Measurements from ENCODE around the gene ARAP3.
A peak's percentile ranks its signal among the peaks of the same experiment; 100 is the strongest.

ARAP3 gene

DNA sequence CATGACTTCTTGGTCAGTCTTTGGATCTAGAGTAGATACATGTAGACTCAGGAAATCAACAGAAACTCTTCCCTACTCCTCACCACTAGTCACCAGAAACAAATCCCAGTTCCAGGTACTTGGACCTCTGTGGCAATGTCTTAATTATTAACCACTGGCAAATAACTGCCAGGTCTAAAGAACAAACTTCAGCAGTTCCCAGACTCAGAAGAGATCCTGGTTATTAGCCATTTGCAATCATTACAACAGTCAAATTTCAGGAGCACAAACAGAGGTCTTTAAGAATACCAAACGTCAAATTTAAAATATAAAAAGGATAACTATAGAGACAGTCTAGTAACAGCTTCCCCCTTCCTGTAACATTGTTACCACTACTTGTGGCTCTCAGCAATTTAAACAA, 73.5 kb downstream of the ARAP3 start:
- no peak for DNase-seq

DNA sequence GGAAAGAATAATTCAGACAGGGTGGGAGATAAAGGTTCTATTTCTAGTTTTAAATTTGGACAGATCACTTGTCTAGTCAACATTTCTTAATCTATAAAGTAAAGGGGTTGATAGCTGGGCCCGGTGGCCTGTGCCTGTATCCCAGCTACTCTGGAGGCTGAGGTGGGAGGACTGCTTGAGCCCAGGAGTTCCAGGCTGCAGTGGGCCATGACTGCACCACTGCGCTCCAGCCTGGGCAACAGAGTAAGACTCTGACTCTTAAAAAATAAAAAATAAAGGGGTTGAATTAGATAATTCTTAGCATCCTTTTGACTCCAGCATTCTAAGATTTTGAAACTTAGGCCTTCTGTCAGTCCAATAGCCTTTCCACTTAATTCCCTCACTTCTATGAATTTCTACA, 74.0 kb downstream of the ARAP3 start:
- DNase-seq, result no peak

DNA sequence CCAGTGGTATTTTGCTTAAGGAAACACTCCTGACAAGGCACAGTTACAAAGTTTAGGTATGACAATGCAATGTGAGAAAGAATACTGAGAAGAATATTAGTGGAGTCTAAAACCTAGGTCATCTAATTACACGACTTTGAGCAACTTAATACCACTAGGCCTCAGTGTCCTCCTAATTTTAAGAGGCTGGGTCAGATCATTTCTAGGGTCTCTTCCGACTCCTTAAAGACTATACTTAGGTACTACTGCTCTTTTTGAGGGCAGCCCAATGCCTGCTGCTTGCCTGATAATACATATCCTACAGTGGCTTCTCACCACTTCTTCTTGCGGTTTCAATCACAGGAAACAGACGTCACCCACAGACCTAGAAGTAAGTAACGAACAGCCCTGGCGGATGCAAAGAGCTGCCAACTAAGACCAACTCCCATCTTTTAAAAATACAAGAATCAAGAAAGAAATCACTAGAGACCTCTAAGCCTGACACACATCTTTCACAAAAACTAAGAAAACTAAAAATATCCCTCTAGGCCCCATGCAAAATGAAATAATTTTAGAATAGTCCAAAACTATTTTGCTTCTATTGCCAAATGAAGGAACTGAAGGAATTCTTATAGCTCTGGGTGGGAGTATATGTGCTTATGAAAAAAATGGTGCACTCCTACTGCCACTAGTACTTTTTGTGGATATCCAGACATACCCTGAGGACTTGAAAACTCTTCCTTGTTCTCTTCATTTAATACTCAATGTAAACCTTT, 76.3 kb downstream of the ARAP3 start:
- DNase-seq, result peak; percentile 55

- DNase-seq, result no peak
Observed at GRCh38 chr5:141603923-141604717, 77.9 kb downstream of the ARAP3 start.
